ENCODE data around the gene PLCL1.
"Not testable (repeated sequence)": the region's sequence is repeated elsewhere in the genome, so short reads cannot be mapped to it uniquely, and the experiment has no call there.

PLCL1 gene

GRCh38 chr2:198178766-198179165, 374.4 kb downstream of the PLCL1 start:
- DNase-seq (ENCODE audit: low read depth) = no peak

GRCh38 chr2:198186257-198186656, 381.9 kb downstream of the PLCL1 start:
- no peak for DNase-seq (ENCODE audit: low read depth)

- DNase-seq (ENCODE audit: low read depth) = no peak
These were observed 383.4 kb downstream of the PLCL1 start for GRCh38 chr2:198187841-198188240.

- no peak for DNase-seq (ENCODE audit: low read depth)
These were observed 384.6 kb downstream of the PLCL1 start for GRCh38 chr2:198188982-198189381.

- no peak for DNase-seq (ENCODE audit: low read depth)
These were observed 387.3 kb downstream of the PLCL1 start for GRCh38 chr2:198191651-198192050.

- not testable (repeated sequence) for DNase-seq (ENCODE audit: low read depth)
These were observed 392.2 kb downstream of the PLCL1 start for GRCh38 chr2:198196556-198196955.
